SKM-1 treated with dmso at 0.1 percent for 144 hours (cell line): ENCODE data around the gene STING1.
"Not testable (repeated sequence)": the region's sequence is repeated elsewhere in the genome, so short reads cannot be mapped to it uniquely, and the experiment has no call there.

ENCODE experiments used
- DNase-seq: peaks from one replicate; lab custom pipeline; 2025; ENCODE audit not compliant: unreplicated experiment; lab: John Stamatoyannopoulos, UW

The STING1 gene

GRCh38 chr5:139503036-139503817, 20.7 kb upstream of the STING1 start:
- not testable (repeated sequence) for DNase-seq

- peak; percentile 47 for DNase-seq
Measured at GRCh38 chr5:139501381-139501780, 18.8 kb upstream of the STING1 start.

- peak; percentile 35 for DNase-seq
Measured at GRCh38 chr5:139495638-139496435, 13.3 kb upstream of the STING1 start.

- no peak for DNase-seq
Measured at GRCh38 chr5:139494832-139495231, 12.3 kb upstream of the STING1 start.

- no peak for DNase-seq
Measured at GRCh38 chr5:139494256-139494655, 11.7 kb upstream of the STING1 start.

GRCh38 chr5:139492700-139493192, 10.2 kb upstream of the STING1 start:
- no peak for DNase-seq

- peak; percentile 67 for DNase-seq
Measured at GRCh38 chr5:139488260-139488659, 5.7 kb upstream of the STING1 start.

- no peak for DNase-seq
Measured at GRCh38 chr5:139486201-139486600, 3.6 kb upstream of the STING1 start.

GRCh38 chr5:139482890-139483208, 291 bp upstream of the STING1 start:
- not testable (repeated sequence) for DNase-seq

GRCh38 chr5:139481580-139482049, 943 bp downstream of the STING1 start:
- DNase-seq, result no peak

- no peak for DNase-seq
Measured at GRCh38 chr5:139481122-139481533, 1.4 kb downstream of the STING1 start.

GRCh38 chr5:139479729-139480128, 2.8 kb downstream of the STING1 start:
- not testable (repeated sequence) for DNase-seq

- DNase-seq, result not testable (repeated sequence)
Measured at GRCh38 chr5:139478657-139479423, 3.7 kb downstream of the STING1 start.

GRCh38 chr5:139475865-139476617, 6.5 kb downstream of the STING1 start:
- DNase-seq, result no peak

- DNase-seq, result peak; percentile 99
Measured at GRCh38 chr5:139474890-139475791, 7.4 kb downstream of the STING1 start.

- no peak for DNase-seq
Measured at GRCh38 chr5:139473565-139473964, 9.0 kb downstream of the STING1 start.

- DNase-seq, result no peak
Measured at GRCh38 chr5:139473105-139473504, 9.5 kb downstream of the STING1 start.

GRCh38 chr5:139472386-139473030, 10.1 kb downstream of the STING1 start:
- DNase-seq, result no peak

GRCh38 chr5:139470821-139471300, 11.7 kb downstream of the STING1 start, which contains the start of gene SMIM33:
Gene SMIM33 (plus strand): TSS chr5:139471004. CDS start chr5:139471122, 118 bp downstream.
- peak; percentile 69 for DNase-seq
